GM20000 (cell line): Measurements from ENCODE around the gene ITPR2.

Experiments used
- DNase-seq: peaks from one replicate; pipeline ENCODE4 v3.0.0; 2012; ENCODE audit warnings: low spot score
- CTCF ChIP-seq: IDR thresholded peaks from 2 replicates; pipeline ENCODE4 v1.5.1; 2012; ENCODE audit warnings: mild to moderate bottlenecking, control low read depth; ENCODE audit errors: extremely low read depth, missing control alignments

The ITPR2 gene

GRCh38 chr12:26471560-26471959 lies 361.4 kb downstream of the ITPR2 start:
- peak; percentile 68 for DNase-seq
- TF ChIP-seq CTCF = no peak

GRCh38 chr12:26469421-26470180 lies 363.4 kb downstream of the ITPR2 start:
- no peak for DNase-seq
- no peak for TF ChIP-seq CTCF

GRCh38 chr12:26467351-26467750 lies 365.6 kb downstream of the ITPR2 start:
- no peak for TF ChIP-seq CTCF
- no peak for DNase-seq

GRCh38 chr12:26466726-26467125 lies 366.3 kb downstream of the ITPR2 start:
- TF ChIP-seq CTCF = no peak
- DNase-seq = no peak

- no peak for TF ChIP-seq CTCF
- no peak for DNase-seq
Measured at GRCh38 chr12:26465419-26466097, 367.4 kb downstream of the ITPR2 start.

GRCh38 chr12:26461776-26462175 lies 371.2 kb downstream of the ITPR2 start:
- TF ChIP-seq CTCF = no peak
- DNase-seq = no peak

- no peak for TF ChIP-seq CTCF
- no peak for DNase-seq
Measured at GRCh38 chr12:26460361-26460760, 372.6 kb downstream of the ITPR2 start.
